Testis (tissue), 2 donors: ENCODE data around the gene EPM2A.

Source experiments
- CTCF ChIP-seq, 3 experiments: fragments of 450-650 bp in 2 of 3; fragments of 200-600 bp in 1 of 3; sonication (generic) in 1 of 3; IDR thresholded peaks; one replicate each; pipeline ENCODE4 v1.5.1; 2016 to 2019; ENCODE audit warnings: antibody characterized with exemption in 3 of 3, mild to moderate bottlenecking in 2 of 3, moderate library complexity in 1 of 3
- POLR2A ChIP-seq: fragments of 450-650 bp; IDR thresholded peaks from one replicate; pipeline ENCODE4 v1.6.1; 2017; ENCODE audit warnings: antibody characterized with exemption, mild to moderate bottlenecking, moderate library complexity

GRCh38 chr6:145761584-145761983 lies 26.3 kb upstream of the EPM2A start:
- TF ChIP-seq CTCF (IDR thresholded peaks at IDR 0.05) (no peak), POLR2A (no peak)
